H9 (cell line): ENCODE measurements around the gene C11orf86. TPM values are rescaled to one million over a fixed set of nuclear protein-coding genes. Genes with fewer than 3 reads are reported as not detected.

Experiments used
- DNase-seq: peaks from one replicate; pipeline ENCODE4 v3.0.0-alpha.2; 2017
- H2AFZ ChIP-seq: one replicate; pipeline ENCODE4 v1.6.1; 2013; ENCODE audit warnings: mild to moderate bottlenecking, low read length, control low read depth, moderate library complexity
- H2AK5ac ChIP-seq: 2 replicates; pipeline ENCODE4 v1.6.1; 2013; ENCODE audit warnings: low read length, control low read depth, mixed read lengths; ENCODE audit not compliant: insufficient read length
- H2BK120ac ChIP-seq: one replicate; pipeline ENCODE4 v1.6.1; 2013; ENCODE audit warnings: low read depth, mild to moderate bottlenecking, low read length, control low read depth, inconsistent platforms; ENCODE audit not compliant: poor library complexity, severe bottlenecking
- H2BK12ac ChIP-seq: 2 replicates; pipeline ENCODE4 v1.6.1; 2013; ENCODE audit warnings: low read length, control low read depth, mixed read lengths, low read depth; ENCODE audit not compliant: insufficient read length
- H2BK15ac ChIP-seq: 2 replicates; pipeline ENCODE4 v1.6.1; 2013; ENCODE audit warnings: low read depth, low read length, control low read depth
- H2BK20ac ChIP-seq: one replicate; pipeline ENCODE4 v1.6.1; 2013; ENCODE audit warnings: low read depth, mild to moderate bottlenecking, low read length, control low read depth, inconsistent platforms; ENCODE audit not compliant: poor library complexity, severe bottlenecking
- H2BK5ac ChIP-seq: 2 replicates; pipeline ENCODE4 v1.6.1; 2013; ENCODE audit warnings: low read length, control low read depth, mixed read lengths; ENCODE audit not compliant: insufficient read length
- H3K14ac ChIP-seq: 2 replicates; pipeline ENCODE4 v1.6.1; 2013; ENCODE audit warnings: low read length, control low read depth; ENCODE audit not compliant: insufficient read depth
- H3K18ac ChIP-seq: 2 replicates; pipeline ENCODE4 v1.6.1; 2013; ENCODE audit warnings: low read depth, mild to moderate bottlenecking, mixed read lengths, low read length, control low read depth; ENCODE audit not compliant: insufficient read length
- H3K23ac ChIP-seq: 2 replicates; pipeline ENCODE4 v1.6.1; 2013; ENCODE audit warnings: low read length, control low read depth, mixed read lengths, low read depth; ENCODE audit not compliant: insufficient read length
- H3K23me2 ChIP-seq: 2 replicates; pipeline ENCODE4 v1.6.1; 2013; ENCODE audit warnings: low read depth, mild to moderate bottlenecking, mixed read lengths, low read length, control low read depth; ENCODE audit not compliant: insufficient read length, poor library complexity, severe bottlenecking
- H3K27ac ChIP-seq: 2 replicates; pipeline ENCODE4 v1.5.1; 2013; ENCODE audit warnings: low read length, control low read depth, mixed read lengths, low read depth; ENCODE audit not compliant: insufficient read length
- H3K27me3 ChIP-seq: 2 replicates; pipeline ENCODE4 v1.6.1; 2013; ENCODE audit warnings: low read length, control low read depth, inconsistent platforms; ENCODE audit not compliant: insufficient read depth
- H3K4ac ChIP-seq: 2 replicates; pipeline ENCODE4 v1.6.1; 2013; ENCODE audit warnings: low read depth, mild to moderate bottlenecking, control low read depth, inconsistent platforms, low read length, moderate library complexity
- H3K4me1 ChIP-seq: 2 replicates; pipeline ENCODE4 v1.6.1; 2013; ENCODE audit warnings: low read length, control low read depth, inconsistent platforms; ENCODE audit not compliant: insufficient read depth
- H3K4me2 ChIP-seq: 2 replicates; pipeline ENCODE4 v1.6.1; 2013; ENCODE audit warnings: low read length, control low read depth, mixed read lengths; ENCODE audit not compliant: insufficient read length, insufficient read depth
- H3K56ac ChIP-seq: 2 replicates; pipeline ENCODE4 v1.6.1; 2013; ENCODE audit warnings: low read depth, mild to moderate bottlenecking, mixed read lengths, low read length, control low read depth; ENCODE audit not compliant: insufficient read length
- H3K79me1 ChIP-seq: 2 replicates; pipeline ENCODE4 v1.6.1; 2013; ENCODE audit warnings: low read depth, mild to moderate bottlenecking, moderate library complexity, low read length, control low read depth, inconsistent platforms; ENCODE audit not compliant: insufficient read depth, poor library complexity, severe bottlenecking
- H3K79me2 ChIP-seq: 2 replicates; pipeline ENCODE4 v1.6.1; 2013; ENCODE audit warnings: low read length, control low read depth, inconsistent platforms; ENCODE audit not compliant: insufficient read depth
- H3K9ac ChIP-seq: 2 replicates; pipeline ENCODE4 v1.6.1; 2013; ENCODE audit warnings: low read length, control low read depth, mixed read lengths; ENCODE audit not compliant: insufficient read length; ENCODE audit errors: extremely low read depth
- H3K9me3 ChIP-seq: one replicate; pipeline ENCODE4 v1.6.1; 2013; ENCODE audit warnings: low read depth, low read length, inconsistent platforms; ENCODE audit not compliant: control insufficient read depth
- H3T11ph ChIP-seq: one replicate; pipeline ENCODE4 v1.6.1; 2013; ENCODE audit warnings: mild to moderate bottlenecking, low read length, control low read depth, inconsistent platforms
- H4K20me1 ChIP-seq: one replicate; pipeline ENCODE4 v1.6.1; 2013; ENCODE audit not compliant: control insufficient read depth, insufficient read length, insufficient read depth
- H4K5ac ChIP-seq: 2 replicates; pipeline ENCODE4 v1.6.1; 2013; ENCODE audit warnings: low read depth, mild to moderate bottlenecking, mixed read lengths, low read length, control low read depth; ENCODE audit not compliant: insufficient read length
- H4K8ac ChIP-seq: replicated peaks from 2 replicates; pipeline ENCODE4 v1.6.1; 2013; ENCODE audit warnings: low read length, control low read depth, mixed read lengths, low read depth; ENCODE audit not compliant: insufficient read length
- H4K91ac ChIP-seq: 2 replicates; pipeline ENCODE4 v1.6.1; 2013; ENCODE audit warnings: low read depth, mild to moderate bottlenecking, moderate library complexity, mixed read lengths, low read length, control low read depth; ENCODE audit not compliant: insufficient read length
- H3K27ac Mint-ChIP-seq, 3 experiments: 2 replicates in 2 of 3; 3 replicates in 1 of 3; pipeline ENCODE4 v1.8.0; 2020 to 2021; ENCODE audit warnings: mixed read lengths in 3 of 3, mild to moderate bottlenecking in 1 of 3, moderate library complexity in 1 of 3
- H3K27me3 Mint-ChIP-seq: 2 replicates; pipeline ENCODE4 v1.8.0; 2021; ENCODE audit warnings: low read depth, mild to moderate bottlenecking, moderate library complexity, mixed read lengths
- H3K36me3 Mint-ChIP-seq, 3 experiments: 2 replicates in 2 of 3; 3 replicates in 1 of 3; pipeline ENCODE4 v1.8.0; 2020 to 2021; ENCODE audit warnings: low read depth in 3 of 3, mixed read lengths in 3 of 3; ENCODE audit not compliant: insufficient read depth in 1 of 3
- H3K4me1 Mint-ChIP-seq, 2 experiments: 2 replicates each; pipeline ENCODE4 v1.8.0; 2020; ENCODE audit warnings: mixed read lengths in 2 of 2
- H3K4me3 Mint-ChIP-seq, 2 experiments: 2 replicates in 1 of 2; 3 replicates in 1 of 2; pipeline ENCODE4 v1.8.0; 2020 to 2021; ENCODE audit warnings: mild to moderate bottlenecking in 2 of 2, mixed read lengths in 2 of 2, moderate library complexity in 1 of 2
- H3K9me3 Mint-ChIP-seq, 2 experiments: 2 replicates in 1 of 2; 3 replicates in 1 of 2; pipeline ENCODE4 v1.8.0; 2020; ENCODE audit warnings: mild to moderate bottlenecking in 2 of 2, mixed read lengths in 2 of 2, moderate library complexity in 1 of 2
- CTCF ChIP-seq: fragments of 200-600 bp; sonication (generic); conservative IDR thresholded peaks from 3 replicates; pipeline ENCODE4 v1.8.0; 2021; ENCODE audit warnings: antibody characterized with exemption, mild to moderate bottlenecking
- WGBS: extraction: QIAGEN DNeasy Blood & Tissue Kit; methylation state at CpG from one replicate; pipeline ENCODE4 v1.1.7; 2013; ENCODE audit warnings: missing lambda C conversion rate, low lambda C conversion rate, mixed read lengths; ENCODE audit not compliant: insufficient read length; ENCODE audit errors: extremely low coverage; 5-methylcytosine and 5-hydroxymethylcytosine counted together
- total RNA-seq: library from RNA; stranded (reverse); gene quantifications from 2 replicates; pipeline ENCODE4 v1.2.1, GENCODE V29; 2021

The C11orf86 gene
- total RNA-seq, 1 experiment from 2014 or later, result not detected

DNA sequence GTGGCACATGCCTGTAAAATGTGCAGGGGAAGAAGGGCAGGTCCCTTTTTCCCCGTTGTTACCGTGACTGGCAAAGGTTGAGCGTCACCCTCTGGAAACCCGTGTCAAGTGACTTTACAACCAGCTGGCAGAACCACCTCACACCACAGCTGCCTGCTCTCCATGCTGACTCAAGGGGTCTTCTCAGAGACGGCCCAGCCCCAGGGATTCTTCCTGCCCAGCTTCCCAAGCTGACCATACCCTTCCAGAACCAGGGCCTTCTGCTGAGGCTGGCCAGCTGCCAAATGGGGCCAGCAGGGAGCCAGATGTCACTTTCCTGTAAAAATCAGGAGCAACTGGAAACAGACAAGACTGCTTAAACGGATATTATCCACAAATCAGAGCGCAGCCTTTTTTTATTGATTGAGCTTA, 23.2 kb upstream of the C11orf86 start:
- H3K23ac ChIP-seq, result no peak overlapping the region
- no peaks in the 10 kb centered on the region; the same call in 1 of the 2 replicates for H3K4me1 ChIP-seq
- no peaks in the 10 kb centered on the region for H3K9me3 ChIP-seq
- no peak overlapping the region for H2AFZ ChIP-seq
- H3K18ac ChIP-seq, result no peak overlapping the region
- no peak overlapping the region for H2AK5ac ChIP-seq
- no peak overlapping the region for H3K4me3 Mint-ChIP-seq
- no peak overlapping the region for H4K5ac ChIP-seq
- H3K27me3 ChIP-seq, result no peaks in the 10 kb centered on the region
- H2BK120ac ChIP-seq, result no peak overlapping the region
- no peaks in the 10 kb centered on the region for H4K20me1 ChIP-seq
- H4K91ac ChIP-seq, result no peak overlapping the region
- H2BK5ac ChIP-seq, result no peak overlapping the region
- H3K9ac ChIP-seq, result no peak overlapping the region
- no peak overlapping the region for H3K27ac ChIP-seq
- H3K23me2 ChIP-seq, result no peaks in the 10 kb centered on the region
- no peaks in the 10 kb centered on the region for H3K9me3 Mint-ChIP-seq
- H3K56ac ChIP-seq, result no peak overlapping the region
- H3K4ac ChIP-seq, result no peak overlapping the region
- no peak overlapping the region for H3K4me2 ChIP-seq
- H3K79me2 ChIP-seq, result no peaks in the 10 kb centered on the region
- H3K14ac ChIP-seq, result no peak overlapping the region
- TF ChIP-seq CTCF, result no peak
- DNase-seq, result no peak
- H3T11ph ChIP-seq, result no peak overlapping the region
- no peak overlapping the region for H4K8ac ChIP-seq
- H2BK15ac ChIP-seq, result no peak overlapping the region
- H3K27me3 Mint-ChIP-seq, result no peaks in the 10 kb centered on the region; the same call in 1 of the 2 replicates
- no peak overlapping the region for H2BK12ac ChIP-seq
- no peaks in the 10 kb centered on the region for H3K79me1 ChIP-seq
- H3K27ac Mint-ChIP-seq, result no peak overlapping the region; a peak in 1 of 7 replicates
- H2BK20ac ChIP-seq, result no peak overlapping the region
- peaks cover 0 to 14% (median 11%) of the 10 kb centered on the region in 3 experiments for H3K36me3 Mint-ChIP-seq
- H3K4me1 Mint-ChIP-seq, result peaks cover 27 to 30% of the 10 kb centered on the region in 2 experiments
- no CpG with 5 or more reads among the region's 7 CpGs for WGBS
